HG03342 (cell line): Measurements from ENCODE around the gene DYSF.

Experiments
- ATAC-seq: cut with Tn5 transposase; IDR thresholded peaks from one replicate; pipeline ENCODE4 v1.9.1; 2021; ENCODE audit warnings: mild to moderate bottlenecking, moderate library complexity; ENCODE audit not compliant: unreplicated experiment

DYSF gene

DNA sequence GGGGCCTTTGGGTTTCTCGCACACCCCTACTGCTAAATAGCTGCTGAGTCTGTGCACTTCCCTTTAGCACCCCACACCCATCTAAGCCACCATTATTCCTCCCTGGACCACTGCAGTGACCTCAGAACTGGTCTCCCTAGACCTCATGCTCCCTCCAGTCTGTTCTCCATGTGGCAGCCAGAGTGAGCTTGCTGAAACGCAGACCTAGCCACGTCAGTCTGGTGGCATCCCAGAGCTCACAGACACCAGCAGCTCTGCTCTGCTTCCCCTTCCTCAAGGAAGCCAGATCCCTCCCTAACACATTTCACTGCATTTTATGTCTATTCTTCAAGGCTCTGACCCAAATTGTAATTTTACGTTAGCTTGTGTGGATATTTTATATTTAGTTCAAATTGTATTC is 144.4 kb downstream of the DYSF start:
- no peak for ATAC-seq

- ATAC-seq = no peak
Observed at GRCh38 chr2:71598526-71598925, 145.2 kb downstream of the DYSF start.

GRCh38 chr2:71599038-71599437 is 145.7 kb downstream of the DYSF start:
- ATAC-seq = no peak

DNA sequence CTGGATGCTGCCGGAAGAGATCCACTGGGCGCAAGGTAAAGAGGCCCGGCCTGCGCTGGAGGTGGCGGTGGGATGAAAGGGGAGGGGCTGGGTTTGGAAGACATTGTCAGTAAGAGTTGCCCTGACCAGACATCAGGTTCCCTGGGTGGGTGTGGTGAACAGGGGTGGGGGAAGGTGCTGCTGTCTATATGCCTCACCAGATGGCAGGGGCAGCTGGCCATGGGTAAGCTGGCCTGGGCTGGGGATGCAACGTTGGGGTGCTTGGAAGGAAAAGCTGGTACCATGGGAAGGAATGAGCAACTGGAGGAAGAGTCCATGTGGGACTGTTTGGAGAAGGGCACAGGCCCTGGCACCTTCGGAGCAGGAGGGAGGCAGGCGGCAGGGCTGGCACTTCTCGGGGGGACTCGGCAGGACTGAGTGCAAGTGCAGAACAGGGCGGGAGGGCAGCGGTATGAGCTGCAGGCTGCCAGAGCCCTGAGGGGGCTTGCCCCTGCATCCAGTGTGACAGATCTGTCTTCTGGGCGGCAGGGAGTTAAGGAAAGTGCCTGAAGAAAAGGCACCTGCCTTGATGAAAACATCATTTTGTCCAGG is 146.4 kb downstream of the DYSF start:
- ATAC-seq = no peak

DNA sequence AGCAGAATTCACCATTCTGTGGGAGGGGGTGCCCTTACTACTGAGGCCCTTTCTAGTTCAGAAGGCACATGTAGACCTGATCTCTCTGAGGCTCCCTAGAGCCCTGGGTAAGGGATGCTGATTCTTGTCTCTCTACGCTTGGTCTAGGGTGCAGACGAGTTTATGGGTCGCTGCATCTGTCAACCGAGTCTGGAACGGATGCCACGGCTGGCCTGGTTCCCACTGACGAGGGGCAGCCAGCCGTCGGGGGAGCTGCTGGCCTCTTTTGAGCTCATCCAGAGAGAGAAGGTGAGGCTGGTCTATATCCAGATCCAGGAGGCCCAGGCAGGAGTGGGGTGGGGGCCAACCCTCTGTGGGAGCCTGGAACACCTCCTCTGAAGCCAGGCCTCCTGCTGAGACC is 147.2 kb downstream of the DYSF start:
- no peak for ATAC-seq

DNA sequence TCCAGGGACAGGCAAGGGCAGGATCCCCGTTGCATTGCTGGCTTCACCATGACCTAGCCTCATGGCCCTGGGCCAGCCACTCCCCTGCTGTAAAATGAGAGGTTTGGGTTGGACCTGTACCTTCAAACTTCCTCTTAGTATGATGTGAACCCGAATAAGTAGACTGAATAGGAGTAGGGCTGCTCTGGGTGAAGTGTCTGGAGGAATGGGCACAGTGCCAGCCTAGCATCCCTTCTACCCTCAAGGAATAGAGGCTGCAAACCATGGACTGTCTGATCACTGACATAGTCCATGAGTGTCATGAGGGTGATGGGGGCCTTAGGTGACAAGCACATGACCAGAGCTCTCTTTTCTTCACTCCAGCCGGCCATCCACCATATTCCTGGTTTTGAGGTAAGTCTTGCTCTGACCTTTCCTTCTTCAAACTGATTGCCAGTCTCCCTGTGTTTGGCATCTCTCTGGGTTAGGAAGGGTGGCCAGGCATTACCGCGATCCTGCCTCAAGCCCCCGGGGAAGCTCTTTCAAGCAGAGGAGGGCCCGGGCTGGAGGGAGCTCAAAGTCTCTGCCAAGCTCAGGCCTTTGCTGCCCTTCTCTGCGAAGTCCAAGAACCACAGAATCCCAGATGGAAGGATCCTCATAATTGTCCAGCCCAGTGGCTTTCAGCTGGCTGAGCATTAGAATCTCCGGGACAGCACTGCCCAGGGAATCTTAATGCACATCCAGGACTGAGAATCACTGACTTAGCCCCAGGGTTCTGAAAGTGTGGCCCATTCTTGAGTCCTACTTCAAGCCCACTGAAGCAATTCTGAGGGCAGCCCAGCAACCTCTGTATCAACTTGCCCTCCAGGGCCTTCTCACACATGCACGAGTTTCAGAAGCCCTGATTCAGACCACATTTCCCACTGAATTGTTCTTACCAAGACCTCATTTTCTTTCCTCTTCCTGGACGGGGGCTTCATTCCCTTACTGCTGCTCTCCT is 148.1 kb downstream of the DYSF start:
- no peak for ATAC-seq

DNA sequence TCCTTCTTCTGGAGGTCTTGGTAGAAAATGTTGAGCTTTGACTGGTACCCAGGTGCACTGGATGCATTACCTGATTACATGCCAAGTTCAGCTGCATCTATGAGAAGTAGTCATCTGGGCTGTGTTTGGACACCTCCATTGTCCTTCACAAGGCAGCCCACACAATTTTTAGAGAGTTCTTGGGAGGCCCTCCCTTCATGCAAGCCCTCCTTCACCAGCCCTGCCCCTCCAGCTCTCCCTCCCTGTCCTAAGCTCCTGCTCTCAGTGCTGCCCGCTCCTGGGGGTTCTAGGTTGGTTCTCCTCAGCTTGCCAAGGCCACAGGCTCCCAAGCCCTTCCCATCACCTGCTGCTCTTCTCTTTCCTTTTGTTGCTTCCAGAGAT is 148.7 kb downstream of the DYSF start:
- no peak for ATAC-seq

DNA sequence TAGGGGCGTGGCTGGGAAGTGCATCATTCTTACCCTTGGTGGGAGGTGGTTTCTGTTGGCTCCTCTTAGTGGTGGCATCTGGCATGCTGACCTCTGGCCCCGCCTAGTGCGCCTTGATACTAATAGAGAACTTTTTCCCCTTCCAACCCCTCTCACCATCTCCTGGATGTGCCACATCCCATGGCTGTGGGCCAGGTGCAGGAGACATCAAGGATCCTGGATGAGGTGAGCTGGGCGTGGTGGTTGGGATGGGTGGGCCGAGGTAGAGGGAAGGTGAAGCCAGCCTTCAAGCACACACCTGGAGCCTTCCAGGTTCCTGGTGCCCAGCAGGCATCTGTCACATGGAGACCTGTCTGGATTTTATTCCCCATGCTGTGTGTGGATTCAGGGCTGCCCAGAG is 149.2 kb downstream of the DYSF start:
- ATAC-seq = no peak

DNA sequence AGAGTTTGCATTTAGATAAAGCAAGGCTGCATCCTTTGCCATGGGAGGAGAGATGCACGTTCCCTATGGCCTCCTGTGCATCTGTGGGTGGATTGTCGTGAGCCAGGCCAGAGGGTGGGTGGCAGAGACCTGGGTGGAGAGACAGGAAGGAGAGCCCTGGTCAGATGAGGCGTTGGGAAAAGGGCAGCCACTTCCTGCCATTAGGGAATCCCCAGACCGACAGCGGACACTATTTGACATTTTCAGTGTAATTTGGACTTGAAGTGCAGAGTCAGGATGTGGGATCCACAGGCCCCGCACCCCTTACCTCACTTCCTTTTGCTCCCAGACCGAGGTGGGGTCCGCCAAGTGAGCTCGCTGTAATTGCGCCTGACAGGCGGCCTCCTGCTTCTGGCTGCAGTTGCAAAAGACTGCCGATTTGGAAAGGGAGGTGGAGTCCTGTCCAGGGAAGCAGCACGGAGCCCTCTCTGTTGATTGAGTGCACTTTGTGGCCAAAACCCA is 150.0 kb downstream of the DYSF start:
- ATAC-seq = no peak

GRCh38 chr2:71603851-71604725 is 150.7 kb downstream of the DYSF start:
- no peak for ATAC-seq

GRCh38 chr2:71604726-71605120 is 151.4 kb downstream of the DYSF start:
- no peak for ATAC-seq

DNA sequence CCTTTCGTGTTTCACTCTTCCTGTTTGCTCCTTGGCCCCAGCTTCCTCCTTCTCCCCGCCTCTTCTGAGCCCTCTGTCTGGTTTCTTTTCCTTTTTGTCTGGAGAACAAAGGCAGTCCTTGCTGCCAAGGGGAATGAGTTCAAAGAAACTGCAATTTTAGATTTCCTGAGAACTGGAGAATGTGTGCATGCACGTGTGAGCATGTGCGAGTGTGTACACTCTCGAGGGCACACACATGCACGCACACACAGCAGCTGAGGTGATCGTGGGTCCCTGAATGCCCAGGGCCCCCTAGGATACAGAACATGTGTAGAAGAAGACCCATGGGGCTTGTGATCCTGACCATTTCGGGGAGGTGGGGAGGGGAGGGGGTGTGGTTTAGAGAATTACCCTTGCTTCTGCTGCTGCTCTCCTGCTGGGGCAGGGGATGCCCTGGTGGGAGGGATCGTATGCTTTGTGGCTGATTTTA is 151.8 kb downstream of the DYSF start:
- ATAC-seq = no peak

GRCh38 chr2:71605781-71606241 is 152.4 kb downstream of the DYSF start:
- ATAC-seq = no peak

DNA sequence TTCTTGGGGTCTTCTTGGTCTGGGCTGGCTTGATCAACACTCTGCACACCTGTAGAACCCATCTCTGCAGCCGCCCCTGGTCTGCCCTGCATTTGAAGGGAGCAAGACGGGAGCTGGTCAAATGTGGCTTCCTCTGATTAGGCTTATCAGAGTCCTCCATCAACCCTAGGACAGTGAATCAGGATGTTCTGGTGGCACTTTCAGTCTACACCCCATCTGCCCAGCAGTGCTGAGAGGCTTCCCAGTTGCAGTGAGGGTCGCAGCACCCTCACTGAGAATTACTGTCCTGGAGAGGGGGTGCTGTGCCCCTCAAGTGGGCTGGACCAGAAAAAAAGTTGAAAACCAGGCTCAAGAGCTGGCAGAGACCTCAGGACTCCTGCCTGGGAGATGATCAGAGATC is 152.9 kb downstream of the DYSF start:
- no peak for ATAC-seq

DNA sequence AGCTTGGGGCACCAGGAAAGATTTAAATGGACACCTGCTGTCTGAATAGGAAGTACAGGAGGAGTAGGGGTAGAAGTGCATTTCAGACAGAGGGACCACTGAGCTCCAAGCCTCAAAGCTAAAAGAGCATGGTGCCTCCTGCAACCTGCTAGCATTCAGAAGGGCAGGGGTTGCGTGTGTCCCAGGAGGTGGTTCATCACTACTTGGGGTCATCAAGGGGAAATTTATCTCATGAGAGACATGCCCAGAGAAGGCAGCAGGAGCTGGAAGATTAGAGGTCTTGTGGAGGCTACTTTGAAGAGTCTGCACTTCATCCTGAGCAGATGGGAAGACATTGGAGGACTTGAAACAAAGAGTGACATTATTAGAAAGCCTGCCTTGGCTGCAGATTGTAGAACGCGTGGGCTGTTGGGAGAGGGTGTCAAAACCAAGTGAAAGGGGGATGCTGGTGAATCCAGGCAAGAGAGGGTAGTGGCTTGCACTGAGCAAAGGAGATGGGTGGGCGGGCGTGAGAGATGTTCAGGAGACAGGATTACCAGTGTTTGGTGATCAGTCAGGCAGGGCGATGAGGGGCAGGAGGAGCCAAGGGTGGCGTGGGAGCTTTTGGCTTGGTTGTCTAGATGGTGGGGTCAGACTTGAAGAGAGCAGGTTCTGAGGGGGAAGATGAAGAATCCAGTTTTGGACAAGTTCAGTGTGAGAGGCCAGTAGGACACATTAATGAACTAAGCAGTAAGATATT is 154.0 kb downstream of the DYSF start:
- ATAC-seq = no peak

DNA sequence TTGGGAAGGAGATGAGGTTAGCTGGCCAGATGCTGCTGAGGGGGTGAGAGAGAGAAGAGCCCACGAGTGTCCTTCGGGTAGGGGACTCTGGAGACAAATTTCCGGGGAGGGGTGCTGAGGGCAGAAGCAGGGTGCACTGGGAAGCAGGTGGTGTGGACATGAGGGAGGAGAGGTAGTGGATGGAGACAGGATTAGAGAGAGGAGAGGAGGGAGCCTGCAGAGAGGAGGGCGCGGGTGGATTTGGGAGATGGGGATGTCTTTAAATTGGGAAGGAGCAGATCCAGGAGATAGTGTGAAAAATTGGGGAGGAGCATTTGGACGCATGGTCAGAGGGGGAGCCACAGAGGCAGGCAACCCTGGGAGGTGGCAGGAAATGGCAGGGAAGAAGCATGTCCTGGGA is 154.7 kb downstream of the DYSF start:
- no peak for ATAC-seq

DNA sequence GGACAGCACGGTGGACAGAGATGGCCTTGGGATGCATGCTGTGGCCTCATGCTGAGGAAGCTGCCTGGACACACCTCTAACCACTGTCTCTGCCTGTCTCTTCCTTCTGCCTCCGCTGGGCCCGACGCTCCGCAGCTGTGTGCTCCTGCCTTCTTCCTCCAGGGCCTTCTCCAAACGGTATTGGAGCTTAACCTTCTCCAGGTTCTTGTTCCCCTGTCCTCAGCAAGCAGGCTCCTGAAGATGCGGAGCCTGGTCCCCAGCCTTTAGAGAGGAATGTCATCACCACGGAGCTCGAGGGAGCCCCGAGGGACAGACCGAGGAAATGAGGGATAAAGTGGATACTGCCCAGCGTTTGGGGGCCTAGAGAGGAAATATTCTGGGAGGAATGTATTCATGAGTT is 155.1 kb downstream of the DYSF start:
- ATAC-seq = no peak

GRCh38 chr2:71609029-71609428 is 155.7 kb downstream of the DYSF start:
- ATAC-seq = no peak

DNA sequence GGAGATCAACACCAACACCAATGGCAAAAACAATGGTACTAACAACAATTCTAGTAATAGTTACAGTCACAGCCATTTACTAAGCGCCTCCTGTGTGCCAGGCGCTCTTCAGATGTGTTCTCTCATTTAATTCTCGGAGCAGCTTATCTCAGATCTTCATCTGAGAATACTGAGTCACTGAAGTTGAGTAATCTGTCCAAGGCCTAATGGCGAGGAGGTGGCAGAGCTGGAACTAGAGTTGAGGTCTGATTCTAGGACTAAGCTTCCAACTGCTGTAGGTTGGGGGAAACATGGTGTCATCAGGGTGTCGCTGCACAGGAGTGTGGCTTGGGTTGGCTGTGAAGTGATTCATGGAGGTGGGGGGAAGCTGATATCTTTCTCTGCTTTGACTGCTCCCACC is 156.1 kb downstream of the DYSF start:
- no peak for ATAC-seq

DNA sequence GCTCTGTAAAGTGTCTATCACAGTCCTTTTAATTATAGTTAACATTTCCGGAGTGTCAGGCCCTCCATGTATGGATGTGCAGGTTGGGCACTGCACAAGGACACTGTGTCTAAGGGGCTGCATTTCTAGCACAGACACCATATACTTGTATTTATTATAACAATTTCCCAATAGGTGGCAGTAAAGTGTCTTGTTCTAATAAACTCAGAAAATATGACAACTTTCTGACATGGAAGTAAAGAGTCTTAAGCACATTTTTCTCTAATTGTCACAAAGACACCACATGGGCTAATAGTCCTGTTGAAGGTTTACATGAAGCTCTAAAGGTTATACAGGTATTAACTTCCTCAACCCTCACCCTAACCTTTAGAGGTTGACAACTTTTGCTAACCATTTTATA is 156.6 kb downstream of the DYSF start:
- ATAC-seq = no peak
